ENCODE measurements around the gene APOL6.

GRCh38 chr22:35634015-35634414 lies 14.2 kb upstream of the APOL6 start:
- TF ChIP-seq CTCF (IDR thresholded peaks at IDR 0.05) (no peak), POLR2A (IDR thresholded peaks at IDR 0.05) (no peak), POLR2AphosphoS5 (IDR thresholded peaks at IDR 0.05) (no peak)

Measured in prostate gland (tissue), 2 donors.